NCI-H1930 (cell line): ENCODE results near the gene RABGAP1L.
"Not testable (repeated sequence)": the region's sequence is repeated elsewhere in the genome, so short reads cannot be mapped to it uniquely, and the experiment has no call there.

Experiments used
- DNase-seq, 2 experiments: peaks; one replicate each; lab custom pipeline; 2025; lab: John Stamatoyannopoulos, UW

The RABGAP1L gene

DNA sequence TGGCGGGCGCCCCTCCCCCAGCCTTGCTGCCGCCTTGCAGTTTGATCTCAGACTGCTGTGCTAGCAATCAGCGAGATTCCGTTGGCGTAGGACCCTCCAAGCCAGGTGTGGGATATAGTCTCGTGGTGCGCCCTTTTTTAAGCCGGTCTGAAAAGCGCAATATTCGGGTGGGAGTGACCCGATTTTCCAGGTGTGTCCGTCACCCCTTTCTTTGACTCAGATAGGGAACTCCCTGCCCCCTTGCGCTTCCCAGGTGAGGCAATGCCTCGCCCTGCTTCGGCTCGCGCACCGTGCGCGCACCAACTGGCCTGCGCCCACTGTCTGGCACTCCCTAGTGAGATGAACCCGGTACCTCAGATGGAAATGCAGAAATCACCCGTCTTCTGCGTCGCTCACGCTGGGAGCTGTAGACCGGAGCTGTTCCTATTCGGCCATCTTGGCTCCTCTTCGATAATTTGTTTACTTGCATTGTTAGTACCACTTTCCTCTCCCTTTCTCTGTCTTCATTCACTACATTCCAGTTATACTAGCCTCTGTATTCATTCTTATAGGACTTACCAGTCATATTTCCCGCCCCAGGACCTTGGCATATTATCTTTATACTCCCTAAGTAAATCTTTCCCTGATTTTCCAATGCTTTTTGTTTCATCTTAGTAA is 79.7 kb downstream of the RABGAP1L start:
- not testable (repeated sequence) for DNase-seq

DNA sequence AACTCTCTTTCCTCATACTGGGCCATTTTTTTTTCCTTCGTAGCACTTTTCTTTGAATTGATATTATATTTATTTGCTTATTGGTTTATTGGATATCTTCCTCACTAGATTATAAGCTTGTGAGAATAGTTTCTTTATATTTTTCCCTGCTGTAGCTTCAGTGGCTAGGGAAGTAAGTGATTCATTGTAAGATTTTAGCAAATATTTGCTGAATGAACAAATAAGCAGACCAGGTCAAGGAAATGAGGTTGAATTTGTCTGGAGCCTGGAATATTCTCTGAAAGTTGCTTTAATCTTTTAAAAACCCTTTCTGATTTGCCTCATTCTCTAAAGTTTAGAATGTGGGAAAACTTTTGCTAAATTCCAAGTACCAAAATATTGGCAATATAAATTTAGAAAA is 80.2 kb downstream of the RABGAP1L start:
- no peak for DNase-seq

DNA sequence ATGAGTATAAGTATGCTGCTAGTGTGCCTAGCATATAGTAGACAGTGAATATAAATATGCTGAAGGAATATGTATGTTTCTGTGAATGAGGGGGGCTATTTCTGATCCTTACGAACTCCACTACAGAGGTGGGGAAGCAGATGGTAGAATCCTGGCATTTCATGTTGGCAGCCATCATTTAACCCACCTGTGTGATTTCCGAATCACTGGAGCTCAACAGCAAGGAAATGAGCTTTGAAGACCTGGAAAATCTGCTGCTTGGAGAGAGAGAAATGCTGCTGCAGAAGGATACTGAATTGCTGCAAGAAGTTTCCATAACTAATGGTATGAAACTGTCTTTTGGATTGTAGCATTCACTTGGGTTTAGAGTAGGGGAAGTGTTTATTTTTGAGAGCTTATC is 83.5 kb downstream of the RABGAP1L start:
- DNase-seq: no peak

DNA sequence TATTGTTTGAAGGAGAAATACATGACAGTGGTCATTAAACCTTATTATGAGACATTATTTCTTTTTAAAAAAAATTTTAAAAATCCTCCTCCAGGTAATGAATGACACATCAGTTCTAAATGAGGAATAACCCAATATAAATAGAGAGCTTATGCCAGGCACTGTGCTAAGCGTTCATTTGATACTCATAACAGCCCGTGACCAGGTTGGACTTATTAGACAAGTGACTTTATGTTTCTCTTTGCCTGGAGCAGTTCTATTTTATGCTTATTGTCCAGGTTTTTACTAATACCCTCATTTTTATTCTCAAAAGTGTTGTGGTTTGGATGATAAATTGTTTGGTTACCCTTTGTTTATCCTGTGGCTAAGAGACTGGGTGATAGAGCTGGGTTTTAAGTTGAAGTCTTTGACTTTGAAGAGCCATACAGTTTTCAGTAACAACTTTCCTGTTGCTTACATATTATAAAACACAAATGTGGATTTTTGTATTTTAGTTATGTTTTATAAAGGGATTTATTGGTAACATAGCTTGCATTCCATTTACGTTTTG is 84.2 kb downstream of the RABGAP1L start:
- DNase-seq: no peak

DNA sequence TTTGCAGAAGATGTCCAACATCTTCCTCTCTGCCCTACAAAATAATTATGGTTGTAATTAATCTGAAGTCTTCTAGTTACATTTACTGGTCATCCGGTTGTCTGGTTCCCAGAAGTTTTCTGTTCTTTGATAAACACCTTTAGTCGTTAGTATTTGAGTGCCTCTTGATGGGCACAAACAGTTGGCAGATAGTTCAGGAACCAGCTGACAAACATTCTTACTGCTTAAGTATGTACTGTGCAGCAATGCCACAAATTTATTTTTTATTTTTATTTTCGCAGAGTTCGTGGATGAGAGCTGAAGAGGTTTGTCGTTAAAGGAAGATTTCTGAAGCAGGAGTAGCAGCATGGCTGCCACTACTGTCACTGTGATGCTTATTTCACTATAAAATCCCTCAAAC is 84.7 kb downstream of the RABGAP1L start:
- no peak for DNase-seq

DNA sequence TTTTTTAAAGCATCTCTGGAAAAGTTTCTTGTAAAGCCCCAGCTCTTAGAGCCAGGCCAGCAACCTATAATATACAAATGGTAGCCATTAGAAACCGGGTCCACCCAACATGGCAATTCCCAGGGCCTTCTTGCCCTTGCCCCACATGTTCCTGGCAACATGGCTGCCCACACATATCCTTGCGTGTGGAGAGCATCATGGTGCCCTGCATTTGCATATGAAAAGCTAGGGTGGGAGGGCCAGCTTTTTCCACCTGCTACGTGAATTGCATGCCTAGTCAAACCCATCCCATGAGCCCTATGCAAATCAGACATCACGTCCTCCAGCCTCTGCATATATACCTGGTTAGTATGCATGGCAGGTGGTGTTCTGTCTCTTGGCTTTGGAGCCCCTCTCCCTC is 88.2 kb downstream of the RABGAP1L start:
- no peak for DNase-seq

DNA sequence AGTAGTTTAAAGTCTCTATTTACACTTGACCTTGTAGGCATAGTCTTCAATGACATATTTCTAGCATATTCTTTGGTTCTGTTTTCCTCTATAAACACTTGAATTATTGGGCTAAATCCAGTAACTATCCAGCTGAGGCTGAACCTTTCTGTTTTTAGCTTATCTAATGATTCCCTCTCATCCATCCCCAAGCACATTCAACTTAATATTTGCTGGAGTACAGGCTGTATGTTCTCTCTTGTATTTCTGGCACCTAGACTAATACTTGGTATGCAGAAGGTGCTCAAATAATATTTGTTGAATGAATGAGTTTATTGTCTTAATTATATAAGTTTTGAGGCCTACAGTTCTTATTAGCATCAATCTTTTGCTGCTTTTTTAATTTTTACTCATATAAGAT is 88.7 kb downstream of the RABGAP1L start:
- DNase-seq: no peak

DNA sequence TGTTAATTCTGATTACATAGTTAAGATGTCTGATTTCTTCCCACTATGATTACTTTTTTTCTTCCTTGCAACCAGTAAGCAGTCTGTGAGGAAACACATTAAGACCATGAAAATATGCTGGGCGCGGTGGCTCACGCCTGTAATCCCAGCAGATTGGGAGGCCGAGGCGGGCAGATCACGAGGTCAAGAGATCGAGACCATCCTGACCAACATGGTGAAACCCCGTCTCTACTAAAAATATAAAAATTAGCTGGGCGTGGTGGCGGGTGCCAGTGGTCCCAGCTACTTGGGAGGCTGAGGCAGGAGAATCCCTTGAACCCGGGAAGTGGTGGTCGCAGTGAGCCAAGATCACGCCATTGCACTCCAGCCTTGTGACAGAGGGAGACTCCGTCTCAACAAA is 97.1 kb downstream of the RABGAP1L start:
- DNase-seq: not testable (repeated sequence)

DNA sequence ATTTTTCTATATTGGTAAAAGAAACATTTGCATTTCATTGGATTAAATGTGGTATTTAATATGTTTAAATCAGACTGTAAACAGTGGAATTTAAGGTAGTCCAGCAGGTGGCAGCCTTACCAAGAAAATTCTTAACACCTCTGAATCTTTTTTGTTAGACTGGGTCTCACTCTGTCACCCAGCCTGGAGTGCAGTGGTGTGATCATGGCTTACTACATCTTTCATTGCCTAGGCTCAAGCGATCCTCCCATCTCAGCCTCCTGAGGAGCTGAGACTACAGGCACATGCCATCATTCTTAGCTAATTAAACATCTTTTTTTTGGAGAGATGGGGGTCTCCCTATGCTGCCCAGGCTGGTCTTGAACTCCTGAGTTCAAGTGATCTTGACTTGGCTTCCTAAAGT is 98.8 kb downstream of the RABGAP1L start:
- no peak for DNase-seq

DNA sequence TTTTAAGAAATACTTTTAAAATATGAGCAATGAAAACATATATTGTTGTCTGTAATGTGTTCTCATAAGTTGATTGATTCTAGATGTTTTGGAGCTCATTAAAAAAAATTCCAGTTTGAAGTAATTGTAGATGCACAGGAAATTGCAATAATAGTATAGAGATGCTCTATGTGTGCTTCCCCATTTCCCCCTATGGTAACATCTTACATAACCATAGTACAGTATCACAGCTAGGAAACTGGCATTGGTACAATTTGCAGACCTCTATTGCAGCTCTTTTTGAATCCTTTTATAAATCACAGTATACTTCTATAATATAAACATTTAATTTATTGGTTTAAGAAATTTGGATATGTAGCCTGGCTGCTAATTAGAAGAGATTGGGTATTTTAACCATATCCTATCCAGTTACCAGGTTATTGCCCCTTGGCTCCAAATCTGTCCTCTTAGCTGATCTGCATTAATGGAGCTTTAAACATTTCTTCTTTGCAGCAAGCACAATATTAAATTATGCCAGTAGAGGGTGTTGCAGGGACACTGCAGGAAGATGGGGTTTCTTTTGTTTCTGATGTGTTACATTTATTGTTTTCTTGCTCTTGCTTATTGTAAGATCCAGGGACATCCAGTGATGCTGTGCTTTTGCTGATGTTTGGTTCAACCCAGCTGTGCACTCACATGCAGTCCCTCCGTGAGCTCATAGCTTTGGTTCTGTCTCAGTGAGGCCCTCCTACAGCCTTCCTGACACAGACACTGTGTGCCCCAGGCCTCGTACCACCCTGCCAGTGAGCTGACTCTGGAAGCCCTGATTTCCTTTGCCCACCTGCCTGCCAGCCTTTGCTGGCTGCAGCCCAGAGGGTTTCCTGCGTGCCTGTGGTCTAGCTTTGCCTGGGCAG is 103.3 kb downstream of the RABGAP1L start:
- peak in 1 of 2 experiments; percentile 17 for DNase-seq

DNA sequence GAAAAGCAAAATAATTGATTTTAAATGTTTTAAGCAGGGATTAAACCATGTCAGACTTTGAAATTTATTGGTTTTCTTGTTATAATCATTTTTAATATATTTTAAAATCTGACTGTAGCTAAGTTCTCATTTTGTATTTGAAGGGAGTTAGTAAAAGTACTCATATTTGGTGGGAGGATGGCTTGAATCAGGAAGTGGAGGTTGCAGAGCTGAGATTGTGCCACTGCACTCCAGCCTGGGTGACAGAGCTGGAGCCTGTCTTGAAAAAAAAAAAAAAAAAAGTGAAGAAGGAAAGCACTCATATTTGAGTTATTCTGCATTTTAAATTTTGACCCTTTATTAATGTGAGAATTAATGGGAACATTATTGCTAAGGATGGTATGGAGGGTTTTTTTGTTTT is 106.0 kb downstream of the RABGAP1L start:
- no peak for DNase-seq

DNA sequence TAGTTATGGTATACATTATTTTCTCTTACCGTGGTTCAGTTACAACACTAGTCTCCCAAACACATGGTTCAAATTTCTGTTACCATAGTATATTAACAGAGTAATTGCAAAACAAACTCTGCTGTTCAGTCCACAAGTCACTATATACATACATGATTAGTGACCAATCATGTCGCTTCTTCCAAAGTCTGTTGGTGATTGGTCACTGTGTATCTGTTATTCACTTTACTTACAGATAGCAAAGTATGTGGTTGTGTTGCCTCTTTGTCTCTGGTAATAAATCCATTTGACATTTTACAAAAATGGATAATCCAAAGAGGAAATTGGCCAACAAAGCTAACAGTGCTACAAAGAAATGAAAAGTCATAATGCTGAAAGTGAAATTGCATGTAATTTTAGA is 107.2 kb downstream of the RABGAP1L start:
- no peak for DNase-seq

DNA sequence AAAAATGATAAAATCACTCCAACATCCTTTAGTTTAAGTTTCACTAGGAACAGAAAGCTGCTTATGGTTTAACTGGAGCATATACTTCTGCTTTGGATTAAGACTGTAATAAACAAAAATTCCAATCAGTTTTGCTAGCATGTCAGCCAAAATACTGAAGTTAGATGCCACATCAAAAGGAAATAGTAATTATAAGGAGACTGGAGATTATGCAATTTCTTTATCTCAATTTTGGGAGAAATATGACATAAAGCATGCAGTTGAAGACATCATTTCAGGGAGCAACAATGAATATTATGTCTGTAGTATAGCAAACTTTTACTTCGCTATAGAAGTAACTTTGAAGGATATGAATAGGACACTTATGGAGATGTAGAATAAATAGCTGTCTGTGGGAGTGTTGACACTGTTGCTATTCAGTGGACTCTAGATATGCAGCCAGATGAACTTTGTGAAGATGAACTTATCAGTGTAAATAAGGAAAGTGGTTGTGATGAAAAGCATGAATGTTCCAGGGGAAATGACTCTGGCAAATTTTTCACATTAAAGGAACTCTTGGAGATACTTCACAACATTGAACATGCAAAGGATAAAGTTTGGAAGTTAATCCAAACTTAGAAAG is 107.8 kb downstream of the RABGAP1L start:
- no peak for DNase-seq

DNA sequence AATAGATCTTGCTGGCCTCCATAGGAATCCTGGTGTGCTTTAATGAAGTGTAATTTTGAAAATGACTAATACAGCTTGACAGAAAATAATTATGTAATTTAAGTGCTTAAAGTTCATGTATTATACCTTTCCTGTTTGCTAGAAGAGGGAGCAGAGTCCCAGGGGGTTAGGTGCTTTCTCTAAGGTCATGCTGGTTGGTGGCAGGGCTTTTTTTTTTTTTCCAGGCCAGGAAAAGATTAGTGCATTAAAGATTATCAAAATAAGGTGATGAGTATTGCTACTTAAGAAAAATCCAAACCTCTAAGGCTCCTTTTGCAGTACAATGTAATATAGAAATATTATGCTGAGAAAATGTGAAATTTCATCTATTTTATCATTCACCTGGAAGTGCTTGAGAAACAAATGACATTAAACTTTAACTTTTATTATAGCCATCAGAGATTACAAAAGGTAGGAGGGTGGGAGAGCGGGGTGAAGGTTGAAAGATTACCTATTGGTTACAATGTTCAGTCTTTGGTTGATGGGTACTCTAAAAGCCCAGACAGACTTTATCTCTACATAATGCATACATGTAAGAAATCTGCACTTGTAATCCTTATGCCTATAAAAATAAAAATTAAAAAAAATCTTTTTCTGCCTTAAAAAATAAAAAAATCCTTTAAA is 110.8 kb downstream of the RABGAP1L start:
- DNase-seq: no peak

DNA sequence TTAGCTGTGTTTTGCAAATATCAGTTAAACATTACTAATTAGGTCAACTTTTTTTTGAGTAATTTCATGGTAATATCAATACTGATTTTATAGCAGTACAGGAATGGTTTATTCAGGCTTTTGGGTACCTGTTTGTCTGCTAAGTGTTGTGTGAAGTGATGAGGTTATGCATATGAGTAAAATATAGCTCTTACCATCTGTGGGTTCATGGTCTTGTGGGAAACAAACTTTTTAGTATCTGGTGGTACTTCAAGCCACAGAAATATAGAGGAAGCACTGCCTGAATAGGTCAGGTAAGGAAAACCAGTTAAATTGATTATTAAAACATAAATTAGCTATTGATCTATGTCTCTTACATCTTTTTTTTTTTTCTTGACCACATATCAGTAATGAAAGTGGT is 113.9 kb downstream of the RABGAP1L start:
- no peak for DNase-seq

DNA sequence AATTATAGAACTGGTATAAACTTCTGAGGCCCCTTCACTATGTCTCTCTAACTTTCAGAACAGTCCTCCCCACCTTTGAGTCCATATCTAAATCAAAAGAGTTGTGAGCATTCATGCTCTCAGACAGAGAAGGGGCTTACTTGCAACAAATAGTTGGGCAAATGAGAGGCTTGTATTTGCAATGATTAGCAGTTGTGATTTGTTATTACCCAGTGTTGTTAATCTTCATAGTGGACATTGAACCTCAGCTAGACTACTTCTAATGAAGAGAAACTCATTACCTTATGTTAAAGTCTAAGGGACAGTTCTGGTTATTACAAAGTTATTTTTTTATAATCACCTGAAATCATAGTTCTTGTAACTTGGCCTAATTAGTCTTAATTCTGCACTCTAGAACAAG is 114.5 kb downstream of the RABGAP1L start:
- DNase-seq: no peak

DNA sequence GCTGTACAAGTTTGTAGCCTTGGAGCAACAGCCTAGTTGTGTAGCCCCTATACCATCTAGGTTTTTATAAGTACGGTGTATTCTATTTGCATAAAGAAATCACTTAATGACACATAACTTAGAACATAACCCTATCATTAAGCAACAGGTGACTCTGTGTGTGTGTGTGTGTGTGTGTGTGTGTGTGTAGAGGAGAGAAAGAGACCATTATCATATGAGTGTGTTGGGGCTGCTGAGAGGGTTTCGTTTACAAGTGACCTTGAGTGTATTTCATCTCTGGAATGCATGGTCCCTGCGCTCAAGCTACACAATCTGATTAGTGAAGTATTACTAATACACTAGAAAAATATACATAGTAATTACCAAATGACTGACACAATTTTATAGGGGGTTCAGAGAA is 115.1 kb downstream of the RABGAP1L start:
- DNase-seq: no peak

DNA sequence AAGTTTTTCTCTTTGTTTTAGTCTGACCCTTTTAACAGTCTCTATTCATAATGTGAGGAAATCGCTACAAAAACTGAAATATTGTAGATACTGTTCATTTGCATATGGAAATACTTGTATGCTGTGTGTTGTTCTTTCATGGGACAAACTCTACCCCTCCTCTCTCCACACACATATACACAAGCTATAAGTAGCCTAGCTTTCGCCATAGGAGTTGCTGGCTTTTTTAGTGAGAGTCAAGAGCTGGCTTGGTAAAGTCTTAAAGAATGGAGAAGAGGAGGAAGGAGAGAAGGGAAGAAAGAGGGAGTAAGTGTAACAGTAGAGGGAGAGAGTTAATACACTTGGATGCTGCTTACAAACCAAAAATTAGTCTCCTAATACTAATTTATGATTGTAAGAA is 115.6 kb downstream of the RABGAP1L start:
- DNase-seq: no peak

DNA sequence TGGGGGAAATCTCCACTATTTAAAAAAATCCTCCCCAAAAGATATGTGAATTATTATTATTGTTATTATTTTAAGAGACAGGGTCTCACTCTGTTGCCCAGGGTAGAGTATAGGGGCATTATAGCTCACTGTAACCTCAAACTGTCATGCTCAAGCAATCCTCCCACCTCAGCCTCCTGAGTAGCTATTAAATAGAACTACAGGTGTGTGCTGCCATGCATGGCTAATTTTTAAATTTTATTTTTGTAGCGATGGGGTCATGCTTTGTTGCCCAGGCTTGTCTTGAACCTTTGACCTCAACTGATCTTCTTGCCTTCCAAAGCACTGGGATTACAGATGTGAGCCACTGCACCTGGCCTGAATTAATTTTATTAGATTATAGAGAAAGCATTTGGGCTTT is 116.8 kb downstream of the RABGAP1L start:
- no peak for DNase-seq

DNA sequence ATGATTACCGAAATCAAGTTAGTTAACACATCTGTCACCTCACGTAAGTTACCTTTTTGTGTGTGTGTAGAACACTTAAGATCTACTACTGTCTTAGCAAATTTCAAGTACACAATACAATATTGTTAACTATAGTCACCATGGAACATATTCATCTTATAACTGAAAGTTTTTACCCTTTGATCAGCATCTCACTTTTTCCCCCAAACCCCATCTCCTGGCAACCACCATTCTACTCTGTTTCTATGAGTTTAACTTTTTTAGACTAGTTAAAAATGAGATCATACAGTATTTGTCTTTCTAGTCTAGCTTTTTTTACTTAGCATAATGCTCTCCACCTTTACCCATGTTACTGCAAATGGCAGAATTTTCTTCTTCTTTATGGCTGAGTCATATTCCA is 124.7 kb downstream of the RABGAP1L start:
- DNase-seq: no peak

DNA sequence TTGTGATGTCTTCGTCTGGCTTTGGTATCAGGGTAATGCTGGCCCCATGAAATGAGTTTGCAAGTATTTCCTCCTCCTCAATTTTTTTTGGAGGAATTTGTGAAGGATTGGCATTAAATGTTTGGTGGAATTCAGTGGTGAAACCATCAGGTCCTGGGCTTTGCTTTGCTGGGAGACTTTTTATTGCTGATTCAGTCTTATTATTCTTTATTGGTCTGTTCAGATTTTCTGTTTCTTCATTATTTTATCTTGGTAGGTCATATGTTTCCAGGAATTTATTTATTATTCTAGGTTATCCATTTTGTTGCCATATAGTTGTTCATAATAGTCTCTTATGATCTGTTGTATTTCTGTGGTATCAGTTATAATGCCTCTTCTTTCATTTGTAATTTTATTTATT is 126.7 kb downstream of the RABGAP1L start:
- no peak for DNase-seq

DNA sequence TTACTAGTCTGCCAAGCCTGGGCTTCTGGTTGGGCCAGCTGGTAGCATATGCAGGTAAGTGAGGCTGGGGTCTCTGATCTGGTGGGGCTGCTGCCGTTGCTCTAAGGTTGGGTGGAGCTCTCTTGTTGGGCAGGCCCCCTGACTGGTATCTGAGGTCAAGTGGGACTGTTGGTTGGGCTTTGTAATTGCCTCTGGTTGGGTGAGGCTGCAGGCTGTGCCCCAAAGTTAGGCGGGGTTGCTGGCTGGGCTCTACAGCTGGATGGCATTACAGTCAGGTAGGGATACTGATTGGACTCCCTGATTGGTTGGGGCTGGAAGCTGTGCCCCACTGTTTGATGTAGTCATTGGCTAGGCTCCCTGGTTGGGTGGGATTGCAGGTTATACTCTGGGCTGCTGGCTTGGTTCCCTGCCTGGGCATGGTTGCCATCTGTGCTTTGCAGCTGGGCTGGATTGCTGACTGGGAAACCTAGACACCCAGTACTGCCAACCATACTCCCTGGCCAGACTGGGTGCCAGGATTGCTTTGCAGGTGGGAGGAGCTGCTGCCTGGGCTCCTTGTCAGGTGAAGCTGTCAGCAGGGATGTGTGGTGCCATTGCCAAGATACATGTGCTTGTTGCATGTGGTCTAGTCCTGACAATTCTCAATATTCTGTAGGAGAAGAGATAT is 130.5 kb downstream of the RABGAP1L start:
- no peak for DNase-seq
